ENCODE results near the gene UBE2Q2.

DNA sequence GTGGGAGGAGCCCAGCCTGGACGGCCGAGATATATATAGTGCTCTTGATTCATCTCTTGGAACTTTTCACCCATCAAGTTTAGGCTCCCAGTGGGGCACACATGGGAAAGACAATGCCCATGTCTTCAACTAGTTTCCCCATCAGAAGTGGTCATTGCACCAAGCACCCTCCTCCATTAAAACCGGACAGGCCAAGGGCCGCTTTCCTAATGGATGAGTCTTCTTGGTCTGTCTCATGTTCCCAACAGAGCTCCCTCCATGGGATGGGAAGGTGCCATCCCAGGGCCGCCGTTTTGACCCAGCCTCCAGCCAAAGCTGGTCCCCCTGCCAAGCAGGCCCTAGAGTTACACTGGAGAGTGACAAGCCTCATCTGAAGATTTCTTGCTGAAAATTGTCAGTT lies 34.7 kb upstream of the UBE2Q2 start:
- TF ChIP-seq, protein P1, sequence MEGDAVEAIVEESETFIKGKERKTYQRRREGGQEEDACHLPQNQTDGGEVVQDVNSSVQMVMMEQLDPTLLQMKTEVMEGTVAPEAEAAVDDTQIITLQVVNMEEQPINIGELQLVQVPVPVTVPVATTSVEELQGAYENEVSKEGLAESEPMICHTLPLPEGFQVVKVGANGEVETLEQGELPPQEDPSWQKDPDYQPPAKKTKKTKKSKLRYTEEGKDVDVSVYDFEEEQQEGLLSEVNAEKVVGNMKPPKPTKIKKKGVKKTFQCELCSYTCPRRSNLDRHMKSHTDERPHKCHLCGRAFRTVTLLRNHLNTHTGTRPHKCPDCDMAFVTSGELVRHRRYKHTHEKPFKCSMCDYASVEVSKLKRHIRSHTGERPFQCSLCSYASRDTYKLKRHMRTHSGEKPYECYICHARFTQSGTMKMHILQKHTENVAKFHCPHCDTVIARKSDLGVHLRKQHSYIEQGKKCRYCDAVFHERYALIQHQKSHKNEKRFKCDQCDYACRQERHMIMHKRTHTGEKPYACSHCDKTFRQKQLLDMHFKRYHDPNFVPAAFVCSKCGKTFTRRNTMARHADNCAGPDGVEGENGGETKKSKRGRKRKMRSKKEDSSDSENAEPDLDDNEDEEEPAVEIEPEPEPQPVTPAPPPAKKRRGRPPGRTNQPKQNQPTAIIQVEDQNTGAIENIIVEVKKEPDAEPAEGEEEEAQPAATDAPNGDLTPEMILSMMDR (IDR thresholded peaks at IDR 0.05), result no peak
- TF ChIP-seq, protein P2, sequence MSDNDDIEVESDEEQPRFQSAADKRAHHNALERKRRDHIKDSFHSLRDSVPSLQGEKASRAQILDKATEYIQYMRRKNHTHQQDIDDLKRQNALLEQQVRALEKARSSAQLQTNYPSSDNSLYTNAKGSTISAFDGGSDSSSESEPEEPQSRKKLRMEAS (IDR thresholded peaks at IDR 0.05; ENCODE audit: low read depth), result no peak
- TF ChIP-seq, protein P3, sequence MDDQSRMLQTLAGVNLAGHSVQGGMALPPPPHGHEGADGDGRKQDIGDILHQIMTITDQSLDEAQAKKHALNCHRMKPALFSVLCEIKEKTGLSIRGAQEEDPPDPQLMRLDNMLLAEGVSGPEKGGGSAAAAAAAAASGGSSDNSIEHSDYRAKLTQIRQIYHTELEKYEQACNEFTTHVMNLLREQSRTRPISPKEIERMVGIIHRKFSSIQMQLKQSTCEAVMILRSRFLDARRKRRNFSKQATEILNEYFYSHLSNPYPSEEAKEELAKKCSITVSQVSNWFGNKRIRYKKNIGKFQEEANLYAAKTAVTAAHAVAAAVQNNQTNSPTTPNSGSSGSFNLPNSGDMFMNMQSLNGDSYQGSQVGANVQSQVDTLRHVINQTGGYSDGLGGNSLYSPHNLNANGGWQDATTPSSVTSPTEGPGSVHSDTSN (IDR thresholded peaks at IDR 0.05), result no peak
- TF ChIP-seq POLR2AphosphoS5 (IDR thresholded peaks at IDR 0.05; ENCODE audit: low read depth, low read length), result no peak
